Omental fat pad (tissue), 4 donors: ENCODE data around the gene ERICH2. TPM values are rescaled to one million over a fixed set of nuclear protein-coding genes. Genes with fewer than 3 reads are reported as not detected.

Experiments
- ATAC-seq: fragments of 150-250 bp; one replicate; pipeline ENCODE4 v1.9.1; 2016; ENCODE audit warnings: mild to moderate bottlenecking, moderate library complexity; ENCODE audit not compliant: low FRiP score
- DNase-seq: peaks from one replicate; pipeline ENCODE4 v3.0.0-alpha.2; 2019; ENCODE audit warnings: low spot score
- CTCF ChIP-seq, 3 donors: fragments of 450-650 bp; IDR thresholded peaks; one replicate each; pipeline ENCODE4 v1.5.1; 2016 to 2017; ENCODE audit warnings: antibody characterized with exemption in 3 of 3, mild to moderate bottlenecking in 3 of 3, moderate library complexity in 2 of 3
- total RNA-seq, 4 donors: library from RNA; depleted of rRNA; stranded (reverse); fragments of >200 nt; gene quantifications; one replicate each; pipeline ENCODE4 v1.1.0, GENCODE V29; 2016

ERICH2 gene
- total RNA-seq, 4 donors from 2014 or later, result not detected

DNA sequence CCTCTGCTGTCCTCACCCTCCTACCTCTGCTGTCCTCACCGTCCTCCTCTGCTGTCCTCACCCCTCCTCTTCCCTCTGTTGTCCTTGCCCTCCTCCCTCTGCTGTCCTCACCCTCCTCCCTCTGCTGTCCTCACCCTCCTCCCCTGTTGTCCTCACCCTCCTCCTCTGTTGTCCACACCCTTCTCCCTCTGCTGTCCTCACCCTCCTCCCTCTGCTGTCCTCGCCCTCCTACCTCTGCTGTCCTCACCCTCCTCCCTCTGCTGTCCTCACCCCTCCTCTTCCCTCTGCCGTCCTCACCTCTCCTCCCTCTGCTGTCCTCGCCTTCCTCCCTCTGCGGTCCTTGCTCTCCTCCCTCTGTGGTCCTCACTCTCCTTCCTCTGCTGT lies 58.3 kb downstream of the ERICH2 start:
- ATAC-seq (no peak), DNase-seq (no peak)
- TF ChIP-seq CTCF (IDR thresholded peaks at IDR 0.05), result no peak

- no peak for TF ChIP-seq CTCF (IDR thresholded peaks at IDR 0.05)
- DNase-seq, result no peak
- ATAC-seq, result no peak
These were observed 58.9 kb downstream of the ERICH2 start for GRCh38 chr2:170829036-170829435.

DNA sequence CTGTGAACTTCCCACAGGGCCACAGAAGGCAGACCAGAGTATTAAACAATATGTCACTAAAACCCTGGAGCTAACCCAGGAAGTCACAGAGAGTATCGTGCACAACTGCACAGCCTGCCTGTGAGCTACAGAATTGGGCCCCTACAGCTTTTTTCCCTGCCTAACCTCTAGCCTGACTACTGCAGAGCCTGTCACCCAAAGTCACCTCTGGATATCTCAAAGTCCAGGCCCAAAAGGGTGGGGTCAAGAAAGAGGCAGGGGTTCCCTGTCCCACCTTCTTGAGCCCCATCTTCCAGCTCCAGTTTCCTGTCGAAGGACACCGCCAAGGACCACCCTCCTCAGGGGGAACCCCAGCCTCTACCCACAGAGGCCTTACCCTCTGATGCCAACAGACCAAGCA lies 60.0 kb downstream of the ERICH2 start:
- DNase-seq (no peak), ATAC-seq (no peak)
- no peak for TF ChIP-seq CTCF (IDR thresholded peaks at IDR 0.05)

GRCh38 chr2:170831115-170831514 lies 60.9 kb downstream of the ERICH2 start:
- DNase-seq, result no peak
- no peak for ATAC-seq
- TF ChIP-seq CTCF (IDR thresholded peaks at IDR 0.05), result no peak

DNA sequence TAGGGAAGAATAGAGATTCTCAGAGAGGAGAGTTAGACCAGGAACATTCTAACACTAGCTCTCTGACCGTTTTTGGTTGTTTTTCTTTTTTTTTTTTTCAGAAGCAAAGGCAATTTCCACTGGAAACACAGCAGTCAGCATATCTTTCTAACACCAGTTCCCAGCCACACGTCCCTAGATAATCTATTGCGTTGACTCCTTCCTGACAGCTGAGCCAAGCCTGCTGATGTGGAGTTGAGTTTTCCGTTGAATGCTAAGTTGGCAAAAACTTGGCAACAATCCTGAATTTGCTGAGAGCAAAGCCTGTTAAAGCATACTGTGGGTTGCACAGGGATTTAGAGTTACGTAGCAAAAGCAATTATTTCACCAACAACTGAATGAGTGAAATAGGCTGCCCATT lies 65.8 kb downstream of the ERICH2 start:
- DNase-seq (no peak), ATAC-seq (no peak)
- TF ChIP-seq CTCF (IDR thresholded peaks at IDR 0.05), result no peak

- ATAC-seq, result no peak
- no peak for DNase-seq
- no peak for TF ChIP-seq CTCF (IDR thresholded peaks at IDR 0.05)
These were observed 70.6 kb downstream of the ERICH2 start for GRCh38 chr2:170840717-170841210.

GRCh38 chr2:170842785-170843184 lies 72.6 kb downstream of the ERICH2 start:
- DNase-seq (no peak), ATAC-seq (no peak)
- TF ChIP-seq CTCF (IDR thresholded peaks at IDR 0.05), result no peak
